Breast epithelium (tissue), 4 donors: Measurements from ENCODE around the gene BCL7A. TPM values are rescaled to one million over a fixed set of nuclear protein-coding genes. Genes with fewer than 3 reads are reported as not detected.
A peak's percentile ranks its signal among the peaks of the same experiment; 100 is the strongest.

Experiments used
- DNase-seq, 2 donors: peaks; one replicate each; pipeline ENCODE4 v3.0.0-alpha.2; 2019; ENCODE audit warnings: low spot score in 2 of 2
- H3K27ac ChIP-seq, 2 donors: fragments of 200-600 bp; sonication (generic) in 1 of 2; one replicate each; pipeline ENCODE4 v1.5.1; 2016 to 2019; ENCODE audit warnings: mild to moderate bottlenecking in 1 of 2
- H3K27me3 ChIP-seq, 2 donors: fragments of 200-600 bp; sonication (generic) in 1 of 2; one replicate each; pipeline versions ENCODE4 v1.5.1 to v1.6.0; 2017 to 2019; ENCODE audit warnings: control low read depth in 1 of 2, mild to moderate bottlenecking in 1 of 2
- H3K36me3 ChIP-seq: fragments of 200-600 bp; one replicate; pipeline ENCODE4 v1.5.1; 2019
- H3K4me1 ChIP-seq, 2 donors: fragments of 200-600 bp; sonication (generic); one replicate each; pipeline ENCODE4 v1.5.1; 2016 to 2019; ENCODE audit warnings: control low read depth in 1 of 2
- H3K4me3 ChIP-seq, 3 donors: fragments of 200-600 bp; sonication (generic); 1 replicate in 2 of 3; 2 replicates in 1 of 3; pipeline ENCODE4 v1.5.1; 2016 to 2019; ENCODE audit warnings: mild to moderate bottlenecking in 3 of 3, moderate library complexity in 2 of 3
- H3K9me3 ChIP-seq, 2 donors: fragments of 200-600 bp; sonication (generic) in 1 of 2; one replicate each; pipeline ENCODE4 v1.5.1; 2016 to 2019; ENCODE audit warnings: control low read depth in 1 of 2
- POLR2A ChIP-seq: fragments of 450-650 bp; IDR thresholded peaks from one replicate; pipeline ENCODE4 v1.6.1; 2016; ENCODE audit warnings: antibody characterized with exemption, mild to moderate bottlenecking, moderate library complexity
- POLR2AphosphoS5 ChIP-seq, 3 donors: sonication (generic); formaldehyde crosslinking; IDR thresholded peaks; one replicate each; pipeline ENCODE4 v1.6.1; 2017; ENCODE audit warnings: antibody characterized with exemption in 3 of 3
- intact Hi-C: fragments of 100-400 bp; cut with DNase I; formaldehyde crosslinking; loops from one replicate; pipeline ENCODE4 v1.15.1; 2023; ENCODE audit warnings: low total_unique reads
- total RNA-seq, 3 donors: library from RNA; depleted of rRNA; stranded (reverse); fragments of >200 nt; gene quantifications; one replicate each; pipeline ENCODE4 v1.1.0, GENCODE V29; 2016
- TF ChIP-seq, protein P1 (sequence below), 3 donors: fragments of 450-650 bp; IDR thresholded peaks; one replicate each; pipeline ENCODE4 v1.5.1; 2016 to 2017; ENCODE audit warnings: antibody characterized with exemption in 3 of 3, mild to moderate bottlenecking in 3 of 3, moderate library complexity in 3 of 3

Gene BCL7A
- total RNA-seq, 3 donors from 2014 or later = 6.2 to 13.5 (median 8.8) TPM

DNA sequence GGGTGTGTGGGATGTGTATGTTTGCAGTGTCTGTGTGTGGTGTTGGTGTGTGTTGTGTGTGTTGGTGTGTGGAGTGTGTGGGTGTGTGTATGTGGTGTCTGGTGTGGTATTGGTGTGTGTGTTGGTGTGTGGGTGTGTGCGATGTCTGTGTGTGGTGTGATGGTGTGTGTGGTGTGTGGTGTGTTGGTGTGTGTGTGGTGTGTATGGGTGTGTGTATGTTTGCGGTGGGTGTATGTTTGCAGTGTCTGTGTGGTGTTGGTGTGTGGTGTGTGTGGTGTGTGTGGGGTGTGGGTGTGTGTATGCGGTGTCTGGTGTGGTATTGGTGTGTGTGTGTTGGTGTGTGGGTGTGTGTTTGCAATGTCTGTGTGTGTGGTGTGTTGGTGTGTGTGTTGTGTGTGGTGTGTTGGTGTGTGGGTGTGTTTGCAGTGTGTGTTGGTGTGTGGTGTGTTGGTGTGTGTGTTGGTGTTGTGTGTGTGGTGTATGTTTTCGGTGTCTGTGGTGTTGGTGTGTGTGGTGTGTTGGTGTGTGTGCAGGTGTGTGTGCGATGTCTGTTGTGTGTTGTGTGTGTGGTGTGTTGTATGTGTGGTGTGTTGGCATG is 72.6 kb downstream of the BCL7A start:
- no peaks in the 10 kb centered on the region for H3K9me3 ChIP-seq
- no peaks in the 10 kb centered on the region for H3K36me3 ChIP-seq
- H3K4me1 ChIP-seq = peaks cover 0 to 20% of the 10 kb centered on the region in 2 donors
- peak overlapping the region in 1 of 2 donors; percentile 53 for H3K27ac ChIP-seq
- TF ChIP-seq POLR2AphosphoS5 (IDR thresholded peaks at IDR 0.05) (no peak), POLR2A (no peak)
- TF ChIP-seq, protein P1, sequence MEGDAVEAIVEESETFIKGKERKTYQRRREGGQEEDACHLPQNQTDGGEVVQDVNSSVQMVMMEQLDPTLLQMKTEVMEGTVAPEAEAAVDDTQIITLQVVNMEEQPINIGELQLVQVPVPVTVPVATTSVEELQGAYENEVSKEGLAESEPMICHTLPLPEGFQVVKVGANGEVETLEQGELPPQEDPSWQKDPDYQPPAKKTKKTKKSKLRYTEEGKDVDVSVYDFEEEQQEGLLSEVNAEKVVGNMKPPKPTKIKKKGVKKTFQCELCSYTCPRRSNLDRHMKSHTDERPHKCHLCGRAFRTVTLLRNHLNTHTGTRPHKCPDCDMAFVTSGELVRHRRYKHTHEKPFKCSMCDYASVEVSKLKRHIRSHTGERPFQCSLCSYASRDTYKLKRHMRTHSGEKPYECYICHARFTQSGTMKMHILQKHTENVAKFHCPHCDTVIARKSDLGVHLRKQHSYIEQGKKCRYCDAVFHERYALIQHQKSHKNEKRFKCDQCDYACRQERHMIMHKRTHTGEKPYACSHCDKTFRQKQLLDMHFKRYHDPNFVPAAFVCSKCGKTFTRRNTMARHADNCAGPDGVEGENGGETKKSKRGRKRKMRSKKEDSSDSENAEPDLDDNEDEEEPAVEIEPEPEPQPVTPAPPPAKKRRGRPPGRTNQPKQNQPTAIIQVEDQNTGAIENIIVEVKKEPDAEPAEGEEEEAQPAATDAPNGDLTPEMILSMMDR (IDR thresholded peaks at IDR 0.05) = no peak
- H3K27me3 ChIP-seq = no peaks in the 10 kb centered on the region
- no peak for DNase-seq
- intact Hi-C loops = no loop called here
- H3K4me3 ChIP-seq = no peak overlapping the region

DNA sequence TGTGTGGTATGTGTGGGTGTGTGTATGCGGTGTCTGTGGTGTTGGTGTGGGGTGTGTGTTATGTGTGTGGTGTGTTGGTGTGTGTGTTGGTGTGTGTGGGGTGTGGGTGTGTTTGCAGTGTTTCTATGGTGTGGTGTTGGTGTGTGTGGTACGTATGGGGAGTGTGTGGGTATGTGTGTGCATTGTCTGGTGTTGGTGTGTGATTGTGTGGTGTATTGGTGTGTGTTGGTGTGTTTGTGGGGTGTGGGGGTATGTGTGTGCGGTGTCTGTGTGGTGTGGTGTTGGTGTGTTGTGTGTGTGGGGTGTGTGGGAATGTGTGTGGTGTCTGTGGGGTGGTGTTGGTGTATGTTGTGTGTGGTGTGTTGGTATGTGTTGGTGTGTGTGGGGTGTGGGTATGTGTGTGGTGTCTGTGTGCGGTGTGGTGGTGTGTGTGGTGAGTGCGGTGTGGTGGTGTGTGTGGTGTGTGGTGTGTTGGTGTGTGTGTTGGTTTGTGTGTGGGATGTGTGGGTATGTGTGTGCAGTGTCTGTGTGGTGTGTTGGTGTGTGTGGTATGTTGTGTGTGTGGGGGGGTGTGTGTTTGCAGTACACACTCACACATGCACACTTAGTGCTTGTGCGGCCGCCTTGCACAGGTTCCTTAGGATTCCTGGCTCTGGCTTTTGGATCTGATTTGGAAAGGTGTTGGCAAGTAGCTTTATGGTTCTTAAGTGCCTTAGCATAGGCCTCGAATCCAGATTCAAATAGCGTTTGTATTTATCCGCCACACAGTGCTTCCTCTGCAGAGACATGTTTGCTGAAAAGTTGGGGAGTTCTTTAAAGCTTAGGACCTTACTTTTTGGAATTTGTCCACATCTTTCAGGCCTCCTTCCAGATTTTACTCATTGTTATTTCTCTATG is 73.3 kb downstream of the BCL7A start:
- intact Hi-C loops = no loop called here
- H3K27me3 ChIP-seq = no peaks in the 10 kb centered on the region
- TF ChIP-seq, protein P1 (IDR thresholded peaks at IDR 0.05) = no peak
- no peak for TF ChIP-seq POLR2A
- TF ChIP-seq POLR2AphosphoS5 (IDR thresholded peaks at IDR 0.05) = no peak
- H3K4me1 ChIP-seq = peaks cover 0 to 27% of the 10 kb centered on the region in 2 donors
- no peak for DNase-seq
- H3K4me3 ChIP-seq = no peak overlapping the region
- H3K27ac ChIP-seq = peak overlapping the region in 1 of 2 donors; percentile 53
- no peaks in the 10 kb centered on the region for H3K9me3 ChIP-seq
- H3K36me3 ChIP-seq = no peaks in the 10 kb centered on the region

DNA sequence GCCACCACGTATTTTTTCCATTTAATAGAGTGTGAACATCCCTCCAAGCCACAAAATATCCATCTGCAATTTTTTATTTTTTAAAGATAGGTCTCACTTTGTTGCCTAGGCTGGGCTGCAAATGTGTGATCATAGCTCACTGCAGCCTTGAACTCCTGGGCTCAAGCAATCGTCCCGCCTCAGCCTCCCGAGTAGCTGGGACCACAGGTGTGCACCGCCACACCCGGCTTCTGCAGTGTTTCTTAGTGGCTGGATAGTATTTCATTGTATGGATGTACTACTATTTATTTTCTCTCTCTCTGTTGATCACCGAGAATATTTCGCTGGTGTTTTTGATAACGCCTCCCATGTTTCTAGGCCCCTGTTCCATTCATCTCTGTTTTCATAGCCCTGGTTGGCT is 74.3 kb downstream of the BCL7A start:
- peak overlapping the region; percentile 44 to 86 for H3K27ac ChIP-seq
- no peaks in the 10 kb centered on the region for H3K27me3 ChIP-seq
- intact Hi-C loops = no loop called here
- no peaks in the 10 kb centered on the region for H3K9me3 ChIP-seq
- H3K36me3 ChIP-seq = no peaks in the 10 kb centered on the region
- no peak overlapping the region for H3K4me3 ChIP-seq
- TF ChIP-seq POLR2A = no peak
- TF ChIP-seq, protein P1 (IDR thresholded peaks at IDR 0.05) = no peak
- TF ChIP-seq POLR2AphosphoS5 (IDR thresholded peaks at IDR 0.05) = no peak
- peaks cover 0 to 31% of the 10 kb centered on the region in 2 donors for H3K4me1 ChIP-seq
- no peak for DNase-seq

DNA sequence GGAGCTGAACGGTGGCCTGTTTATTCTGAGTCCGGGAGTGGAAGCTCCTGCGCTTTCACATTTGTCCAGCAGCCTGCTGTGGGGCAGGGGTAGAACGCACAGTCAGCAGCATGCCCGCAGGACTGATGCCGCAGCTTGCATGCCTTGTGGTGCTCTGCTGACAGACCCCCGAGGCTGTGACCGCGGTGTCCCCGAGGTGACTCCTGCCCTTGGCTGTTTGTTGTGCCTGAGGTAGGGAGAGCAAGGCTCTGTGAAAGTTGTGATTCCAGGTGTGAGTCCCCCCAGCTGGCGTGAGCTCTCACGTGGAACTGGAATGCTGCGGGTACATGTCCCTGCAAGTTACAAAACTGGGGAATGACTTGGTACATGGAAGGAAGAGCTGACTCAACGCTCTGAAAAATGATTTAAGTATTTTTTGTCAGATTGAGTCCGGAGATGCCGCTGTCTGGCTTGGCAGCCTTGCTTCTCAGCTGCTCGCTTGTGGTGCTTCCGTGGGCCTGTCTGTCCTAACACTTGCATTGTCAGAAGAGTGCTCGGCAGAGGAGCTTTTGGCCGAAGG is 75.0 kb downstream of the BCL7A start:
- H3K4me3 ChIP-seq = peak overlapping the region in 1 of 3 donors; percentile 15
- H3K27ac ChIP-seq = peak overlapping the region; percentile 44 to 86
- no peaks in the 10 kb centered on the region for H3K27me3 ChIP-seq
- no peaks in the 10 kb centered on the region for H3K36me3 ChIP-seq
- intact Hi-C loops = no loop called here
- no peaks in the 10 kb centered on the region for H3K9me3 ChIP-seq
- H3K4me1 ChIP-seq = peaks cover 0 to 31% of the 10 kb centered on the region in 2 donors
- no peak for TF ChIP-seq POLR2A
- TF ChIP-seq POLR2AphosphoS5 (IDR thresholded peaks at IDR 0.05) = no peak
- TF ChIP-seq, protein P1 (IDR thresholded peaks at IDR 0.05) = no peak
- no peak for DNase-seq

DNA sequence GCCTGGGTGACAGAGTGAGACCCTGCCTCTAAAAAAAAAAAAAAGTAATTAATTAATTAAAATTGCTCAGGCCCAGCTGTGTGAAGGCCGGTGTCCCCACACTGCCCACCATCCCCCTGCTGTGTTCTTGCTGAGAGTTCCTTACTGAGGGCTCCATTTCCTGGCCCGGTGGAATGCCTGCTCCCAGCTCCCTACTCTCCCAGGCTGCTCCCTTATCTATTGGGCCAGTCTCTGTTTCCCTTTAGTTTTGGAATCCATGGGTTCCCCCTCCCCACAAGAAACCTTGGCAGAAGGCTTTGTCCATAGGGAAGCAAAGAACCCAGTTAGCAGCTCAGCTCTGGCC is 75.9 kb downstream of the BCL7A start:
- DNase-seq = no peak
- no peak overlapping the region for H3K4me3 ChIP-seq

More for the DNA sequence above, 75.9 kb downstream of the BCL7A start:
- intact Hi-C loops = no loop called here
- Histone ChIP-seq H3K9me3 (no peaks in the 10 kb centered on the region), H3K27ac (peak overlapping the region; percentile 86 to 87), H3K27me3 (no peaks in the 10 kb centered on the region), H3K4me1 (peaks cover 0 to 31% of the 10 kb centered on the region in 2 donors), H3K36me3 (no peaks in the 10 kb centered on the region)
- no peak for TF ChIP-seq POLR2A
- TF ChIP-seq, protein P1 (IDR thresholded peaks at IDR 0.05) = no peak
- no peak for TF ChIP-seq POLR2AphosphoS5 (IDR thresholded peaks at IDR 0.05)
